Sigmoid colon (tissue), 7 donors: ENCODE data around the gene KIF1A. TPM values are rescaled to one million over a fixed set of nuclear protein-coding genes. Genes with fewer than 3 reads are reported as not detected.

Experiments
- DNase-seq: peaks from one replicate; pipeline ENCODE4 v3.0.0-alpha.2; 2019
- H3K27ac ChIP-seq, 4 donors: fragments of 200-600 bp; sonication (generic); one replicate each; pipeline ENCODE4 v1.5.1; 2016 to 2019; ENCODE audit warnings: mild to moderate bottlenecking in 1 of 4
- H3K27me3 ChIP-seq, 3 donors: fragments of 200-600 bp; sonication (generic); one replicate each; pipeline ENCODE4 v1.5.1; 2019; ENCODE audit warnings: mild to moderate bottlenecking in 1 of 3
- H3K36me3 ChIP-seq, 4 donors: fragments of 200-600 bp; sonication (generic); one replicate each; pipeline ENCODE4 v1.5.1; 2016 to 2019
- H3K4me1 ChIP-seq, 4 donors: fragments of 200-600 bp; sonication (generic); one replicate each; pipeline ENCODE4 v1.5.1; 2017 to 2019
- H3K4me3 ChIP-seq, 4 donors: fragments of 200-600 bp; sonication (generic); one replicate each; pipeline ENCODE4 v1.5.1; 2017 to 2019; ENCODE audit warnings: mild to moderate bottlenecking in 2 of 4, moderate library complexity in 1 of 4
- H3K9me3 ChIP-seq, 4 donors: fragments of 200-600 bp in 3 of 4; sonication (generic) in 3 of 4; one replicate each; pipeline versions ENCODE4 v1.5.1 to v1.6.1; 2013 to 2019
- CTCF ChIP-seq, 4 experiments: fragments of 450-650 bp in 3 of 4; fragments of 200-600 bp in 1 of 4; IDR thresholded peaks; one replicate each; pipeline ENCODE4 v1.5.1; 2016 to 2019; ENCODE audit warnings: antibody characterized with exemption in 4 of 4, mild to moderate bottlenecking in 3 of 4, moderate library complexity in 2 of 4
- EP300 ChIP-seq, 4 donors: sonication (generic); formaldehyde crosslinking; IDR thresholded peaks; one replicate each; pipeline ENCODE4 v1.6.1; 2017; ENCODE audit warnings: antibody characterized with exemption in 4 of 4
- POLR2A ChIP-seq, 2 donors: fragments of 450-650 bp; IDR thresholded peaks; one replicate each; pipeline ENCODE4 v1.6.1; 2016; ENCODE audit warnings: antibody characterized with exemption in 2 of 2, mild to moderate bottlenecking in 2 of 2, moderate library complexity in 2 of 2
- POLR2AphosphoS5 ChIP-seq, 4 donors: sonication (generic); formaldehyde crosslinking; IDR thresholded peaks; one replicate each; pipeline ENCODE4 v1.6.1; 2017; ENCODE audit warnings: antibody characterized with exemption in 4 of 4
- WGBS, 2 donors: extraction: QIAGEN DNeasy Blood & Tissue Kit; methylation state at CpG; one replicate each; pipeline ENCODE4 v1.1.7; 2013; 5-methylcytosine and 5-hydroxymethylcytosine counted together
- intact Hi-C: fragments of 100-400 bp; cut with DNase I; formaldehyde crosslinking; loops from one replicate; pipeline ENCODE4 v1.15.1; 2023
- polyA plus RNA-seq, 3 donors: library from polyadenylated mRNA; stranded (reverse); fragments of 200-250 nt; gene quantifications; one replicate each; pipeline ENCODE4 v1.2.3, GENCODE V29; 2013
- total RNA-seq, 4 donors: library from RNA; depleted of rRNA; stranded (reverse); fragments of >200 nt; gene quantifications; one replicate each; pipeline ENCODE4 v1.1.0, GENCODE V29; 2016
- donor health status: healthy with polysubstance abuse.
- donor health status: Bipolar disorder and iron deficiency.
- donor health status: healthy.

The KIF1A gene
- total and polyA plus RNA-seq, 7 donors: under 0.01 to 9.7 (median 4.4) TPM

GRCh38 chr2:240735476-240735875, 84.5 kb downstream of the KIF1A start:
- Histone ChIP-seq H3K27me3 (peaks cover 0 to 11% (median 0%) of the 10 kb centered on the region in 3 donors), H3K4me3 (no peak overlapping the region), H3K36me3 (no peaks in the 10 kb centered on the region), H3K27ac (no peak overlapping the region), H3K9me3 (no peaks in the 10 kb centered on the region), H3K4me1 (peaks cover 0 to 19% (median 15%) of the 10 kb centered on the region in 4 donors)
- WGBS, 2 donors: 75 to 89% methylated on average over 10 of the region's 10 CpGs
- TF ChIP-seq POLR2AphosphoS5 (IDR thresholded peaks at IDR 0.05) (no peak), POLR2A (IDR thresholded peaks at IDR 0.05) (no peak), EP300 (IDR thresholded peaks at IDR 0.05) (no peak), CTCF (IDR thresholded peaks at IDR 0.05) (no peak)
- no peak for DNase-seq
- intact Hi-C loops: no loop called here

GRCh38 chr2:240734756-240735155, 85.3 kb downstream of the KIF1A start:
- peaks cover 0 to 16% (median 0%) of the 10 kb centered on the region in 3 donors for H3K27me3 ChIP-seq
- no peaks in the 10 kb centered on the region for H3K36me3 ChIP-seq
- H3K9me3 ChIP-seq: no peaks in the 10 kb centered on the region
- no peak for DNase-seq
- no peak overlapping the region for H3K4me3 ChIP-seq
- 77 to 92% methylated on average over 17 of the region's 17 CpGs for WGBS, 2 donors
- no peak overlapping the region for H3K27ac ChIP-seq
- no peak for TF ChIP-seq POLR2AphosphoS5 (IDR thresholded peaks at IDR 0.05)
- TF ChIP-seq EP300 (IDR thresholded peaks at IDR 0.05): no peak
- no peak for TF ChIP-seq CTCF (IDR thresholded peaks at IDR 0.05)
- TF ChIP-seq POLR2A (IDR thresholded peaks at IDR 0.05): no peak
- intact Hi-C loops: no loop called here
- peaks cover 0 to 19% (median 15%) of the 10 kb centered on the region in 4 donors for H3K4me1 ChIP-seq

GRCh38 chr2:240733803-240734495, 86.1 kb downstream of the KIF1A start:
- H3K4me3 ChIP-seq: no peak overlapping the region
- WGBS, 2 donors: 42 to 78% methylated on average over 24 of the region's 24 CpGs
- no peak overlapping the region for H3K27ac ChIP-seq
- H3K27me3 ChIP-seq: peaks cover 0 to 22% (median 0%) of the 10 kb centered on the region in 3 donors
- intact Hi-C loops: no loop called here
- no peaks in the 10 kb centered on the region for H3K9me3 ChIP-seq
- no peak for DNase-seq
- peaks cover 0 to 19% (median 15%) of the 10 kb centered on the region in 4 donors for H3K4me1 ChIP-seq
- no peaks in the 10 kb centered on the region for H3K36me3 ChIP-seq
- no peak for TF ChIP-seq EP300 (IDR thresholded peaks at IDR 0.05)
- TF ChIP-seq POLR2A (IDR thresholded peaks at IDR 0.05): no peak
- TF ChIP-seq CTCF (IDR thresholded peaks at IDR 0.05): no peak
- TF ChIP-seq POLR2AphosphoS5 (IDR thresholded peaks at IDR 0.05): no peak

GRCh38 chr2:240732911-240733622, 87.0 kb downstream of the KIF1A start:
- Histone ChIP-seq H3K4me3 (no peak overlapping the region), H3K4me1 (peaks cover 0 to 15% (median 13%) of the 10 kb centered on the region in 4 donors), H3K27me3 (peaks cover 0 to 22% (median 0%) of the 10 kb centered on the region in 3 donors), H3K9me3 (no peaks in the 10 kb centered on the region), H3K36me3 (no peaks in the 10 kb centered on the region), H3K27ac (no peak overlapping the region)
- DNase-seq: no peak
- WGBS, 2 donors: 71 to 84% methylated on average over 10 of the region's 10 CpGs
- intact Hi-C loops: no loop called here
- TF ChIP-seq POLR2A (IDR thresholded peaks at IDR 0.05) (no peak), EP300 (IDR thresholded peaks at IDR 0.05) (no peak), POLR2AphosphoS5 (IDR thresholded peaks at IDR 0.05) (no peak), CTCF (IDR thresholded peaks at IDR 0.05) (no peak)
